Measurements from ENCODE around the gene UNC5C. TPM values are rescaled to one million over a fixed set of nuclear protein-coding genes. Genes with fewer than 3 reads are reported as not detected.

UNC5C gene
- total and polyA plus RNA-seq, 10 of the 15 experiments (the other 5 are each of a cell fraction or from before 2014, with no cell fraction given) = 0.02 to 2.0 (median 0.15) TPM; not detected in 1

- no TSS peak for BruUV-seq (replicated peaks)
- no peaks in the 10 kb centered on the region for H3K27me3 ChIP-seq (replicated peaks in 1 of 2; ENCODE audit: control insufficient read depth in 2 of 2, insufficient read depth in 2 of 2, low read length in 1 of 2)
- H3K4me3 ChIP-seq = no peak overlapping the region
- no peaks in the 10 kb centered on the region for H3K4me1 ChIP-seq (ENCODE audit: control insufficient read depth, insufficient read depth, low read length)
- no peak overlapping the region for H3K4me2 ChIP-seq (ENCODE audit: control insufficient read depth, insufficient read depth)
- no peaks in the 10 kb centered on the region for H3K9me3 ChIP-seq (replicated peaks; ENCODE audit: control insufficient read depth, insufficient read depth, low read length)
- intact Hi-C loops (cut with micrococcal nuclease; ENCODE audit: unreplicated experiment) (no loop called here), in situ Hi-C loops (cut with MboI) (no loop called here)
- no peaks in the 10 kb centered on the region for H3K36me3 ChIP-seq (ENCODE audit: control insufficient read depth in 2 of 2, insufficient read depth in 2 of 2, low read length in 1 of 2)
- SMC1A ChIA-PET (ENCODE audit: uncharacterized antibody, unreplicated experiment) = interaction anchor here (1.1 to 10.3 kb wide), 4 partner anchors 10 to 125 kb away, joined by 3 to 131 read pairs (median 8); no protein-coding TSS in a partner anchor
- RAD21 ChIA-PET (ENCODE audit: unreplicated experiment) = interaction anchor here (1.4 to 3.1 kb wide), 2 partner anchors 14 to 20 kb away, joined by 5 to 14 read pairs; no protein-coding TSS in a partner anchor
- H3K9ac ChIP-seq (ENCODE audit: control insufficient read depth, insufficient read depth, low read length) = no peak overlapping the region
- POLR2A ChIA-PET = interaction anchor here (1.3 kb wide), 1 partner anchor 9 kb away, joined by 5 read pairs; no protein-coding TSS in a partner anchor
- no peak overlapping the region for H3K27ac ChIP-seq (ENCODE audit: control insufficient read depth, insufficient read depth)
- no peaks in the 10 kb centered on the region for H4K20me1 ChIP-seq (ENCODE audit: control insufficient read depth, insufficient read depth)
- no peak for DNase-seq (ENCODE audit: low read depth, low spot score)
- no peak overlapping the region for H2AFZ ChIP-seq (ENCODE audit: control insufficient read depth, low read depth, low read length)
- ATAC-seq = no peak
- no peaks in the 10 kb centered on the region for H3K79me2 ChIP-seq (ENCODE audit: control insufficient read depth, insufficient read depth, low read length)
- no peak for TF ChIP-seq CREB1 (IDR thresholded peaks at IDR 0.05; ENCODE audit: low read depth)
- TF ChIP-seq POLR2AphosphoS5 (IDR thresholded peaks at IDR 0.05; ENCODE audit: low read length) = no peak
- TF ChIP-seq HCFC1 (IDR thresholded peaks at IDR 0.05; ENCODE audit: low read length) = no peak
- TF ChIP-seq NFIC (IDR thresholded peaks at IDR 0.05; ENCODE audit: low read depth, low read length) = no peak
- TF ChIP-seq KAT2A (conservative IDR thresholded peaks at IDR 0.05; ENCODE audit: control insufficient read depth, low read depth, low read length) = no peak
- no peak for TF ChIP-seq ZNF687 (IDR thresholded peaks at IDR 0.05)
- no peak for TF ChIP-seq SREBF1 (IDR thresholded peaks at IDR 0.05; ENCODE audit: low read length)
- TF ChIP-seq FOXM1 (IDR thresholded peaks at IDR 0.05; ENCODE audit: low read depth, low read length) = no peak
- no peak for TF ChIP-seq BRCA1 (IDR thresholded peaks at IDR 0.05; ENCODE audit: low read depth, low read length)
- no peak for TF ChIP-seq NR2F1 (conservative IDR thresholded peaks at IDR 0.05)
- no peak for TF ChIP-seq NFYB (IDR thresholded peaks at IDR 0.05; ENCODE audit: insufficient read depth, low read depth, low read length)
- TF ChIP-seq NFXL1 (IDR thresholded peaks at IDR 0.05; ENCODE audit: borderline replicate concordance) = no peak
- TF ChIP-seq IKZF2 (IDR thresholded peaks at IDR 0.05) = no peak
- TF ChIP-seq HDAC2 (IDR thresholded peaks at IDR 0.05) = no peak
- TF ChIP-seq ZBTB4 (CRISPR knock-in tag; IDR thresholded peaks at IDR 0.05) = no peak
- TF ChIP-seq ETV6 (conservative IDR thresholded peaks at IDR 0.05 in 1 of 2, IDR thresholded peaks at IDR 0.05 in 1 of 2; ENCODE audit: borderline replicate concordance in 1 of 2, low read depth in 1 of 2) = no peak
- CTCF ChIA-PET = interaction anchor here (2.6 to 4.4 kb wide), 2 partner anchors 13 to 19 kb away, joined by 12 to 22 read pairs; no protein-coding TSS in a partner anchor
- FAIRE-seq = no peak
Measured at GRCh38 chr4:95529946-95530345, 18.8 kb downstream of the UNC5C start.

Measured in GM12878 (cell line).